ENCODE data around the gene CKAP5. TPM values are rescaled to one million over a fixed set of nuclear protein-coding genes. Genes with fewer than 3 reads are reported as not detected.
A peak's percentile ranks its signal among the peaks of the same experiment; 100 is the strongest.
"Not testable (repeated sequence)": the region's sequence is repeated elsewhere in the genome, so short reads cannot be mapped to it uniquely, and the experiment has no call there.

The CKAP5 gene
- polyA plus RNA-seq, 1 donor from 2014 or later: 10.3 TPM

- no peaks in the 10 kb centered on the region for H3K27me3 Mint-ChIP-seq
- H3K27ac Mint-ChIP-seq: no peak overlapping the region
- H3K36me3 Mint-ChIP-seq: no peaks in the 10 kb centered on the region
- no peaks in the 10 kb centered on the region for H3K9me3 Mint-ChIP-seq
- H3K4me1 Mint-ChIP-seq: no peaks in the 10 kb centered on the region
- no peak overlapping the region for H3K4me3 Mint-ChIP-seq
These were observed 127.7 kb downstream of the CKAP5 start for GRCh38 chr11:46718155-46719019.

- H3K4me1 Mint-ChIP-seq, H3K36me3 Mint-ChIP-seq, H3K27me3 Mint-ChIP-seq, H3K27ac Mint-ChIP-seq, H3K9me3 Mint-ChIP-seq, H3K4me3 Mint-ChIP-seq: not testable (repeated sequence)
These were observed 128.3 kb downstream of the CKAP5 start for GRCh38 chr11:46717825-46718154.

GRCh38 chr11:46712874-46713576 lies 133.1 kb downstream of the CKAP5 start:
- Mint-ChIP-seq H3K4me3 (no peak overlapping the region), H3K27ac (no peak overlapping the region), H3K9me3 (no peaks in the 10 kb centered on the region), H3K36me3 (peaks cover 2% of the 10 kb centered on the region), H3K27me3 (no peaks in the 10 kb centered on the region), H3K4me1 (no peaks in the 10 kb centered on the region)

DNA sequence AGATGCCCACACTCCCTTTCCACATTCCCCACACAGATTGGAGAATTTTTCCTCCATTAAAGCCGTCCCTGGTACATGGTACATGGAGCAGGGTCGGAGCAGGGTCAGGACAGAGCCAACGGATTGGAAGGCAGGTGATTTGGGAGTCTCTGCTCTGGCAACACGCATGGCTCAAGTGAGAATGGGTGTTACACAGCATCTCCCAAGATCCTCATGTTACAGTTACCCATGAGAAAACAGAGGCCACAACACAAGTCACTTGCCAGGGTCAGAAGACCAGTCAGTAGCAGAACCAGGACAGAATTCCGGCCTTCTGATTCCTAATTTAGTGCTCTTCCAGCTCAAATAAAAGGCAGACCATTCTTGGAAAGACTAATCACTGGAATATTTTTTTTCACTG lies 134.8 kb downstream of the CKAP5 start:
- no peaks in the 10 kb centered on the region for H3K4me1 Mint-ChIP-seq
- H3K27me3 Mint-ChIP-seq: no peaks in the 10 kb centered on the region
- H3K36me3 Mint-ChIP-seq: peaks cover 11% of the 10 kb centered on the region
- H3K4me3 Mint-ChIP-seq: no peak overlapping the region
- H3K9me3 Mint-ChIP-seq: no peaks in the 10 kb centered on the region
- no peak overlapping the region for H3K27ac Mint-ChIP-seq

GRCh38 chr11:46710821-46711269 lies 135.2 kb downstream of the CKAP5 start:
- H3K27ac Mint-ChIP-seq: no peak overlapping the region
- H3K4me1 Mint-ChIP-seq: no peaks in the 10 kb centered on the region
- no peaks in the 10 kb centered on the region for H3K27me3 Mint-ChIP-seq
- peaks cover 11% of the 10 kb centered on the region for H3K36me3 Mint-ChIP-seq
- H3K9me3 Mint-ChIP-seq: no peaks in the 10 kb centered on the region
- H3K4me3 Mint-ChIP-seq: no peak overlapping the region

DNA sequence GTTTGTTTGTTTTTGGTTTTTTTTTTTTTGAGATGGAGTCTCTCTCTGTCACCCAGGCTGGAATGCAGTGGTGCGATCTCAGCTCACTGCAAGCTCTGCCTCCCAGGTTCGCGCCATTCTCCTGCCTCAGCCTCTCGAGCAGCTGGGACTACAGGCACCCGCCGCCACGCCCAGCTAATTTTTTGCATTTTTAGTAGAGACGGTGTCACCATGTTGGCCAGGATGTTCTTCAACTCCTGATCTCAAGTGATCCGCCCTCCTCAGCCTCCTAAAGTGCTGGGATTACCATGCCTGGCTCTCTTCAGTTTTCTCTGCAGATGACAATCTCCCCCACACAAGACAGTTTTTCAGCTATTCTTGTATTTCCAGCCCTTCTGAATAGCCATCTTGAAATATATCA lies 136.7 kb downstream of the CKAP5 start:
- not testable (repeated sequence) for H3K9me3 Mint-ChIP-seq, H3K4me3 Mint-ChIP-seq, H3K27ac Mint-ChIP-seq

GRCh38 chr11:46706886-46707285 lies 139.2 kb downstream of the CKAP5 start:
- Mint-ChIP-seq H3K9me3 (no peaks in the 10 kb centered on the region), H3K27ac (peak overlapping the region in 1 of 3 donors; percentile 80)

More for the DNA sequence above, 136.7 kb downstream of the CKAP5 start:
- not testable (repeated sequence) for H3K4me1 Mint-ChIP-seq, H3K27me3 Mint-ChIP-seq
- H3K36me3 Mint-ChIP-seq: peaks cover 11% of the 10 kb centered on the region

DNA sequence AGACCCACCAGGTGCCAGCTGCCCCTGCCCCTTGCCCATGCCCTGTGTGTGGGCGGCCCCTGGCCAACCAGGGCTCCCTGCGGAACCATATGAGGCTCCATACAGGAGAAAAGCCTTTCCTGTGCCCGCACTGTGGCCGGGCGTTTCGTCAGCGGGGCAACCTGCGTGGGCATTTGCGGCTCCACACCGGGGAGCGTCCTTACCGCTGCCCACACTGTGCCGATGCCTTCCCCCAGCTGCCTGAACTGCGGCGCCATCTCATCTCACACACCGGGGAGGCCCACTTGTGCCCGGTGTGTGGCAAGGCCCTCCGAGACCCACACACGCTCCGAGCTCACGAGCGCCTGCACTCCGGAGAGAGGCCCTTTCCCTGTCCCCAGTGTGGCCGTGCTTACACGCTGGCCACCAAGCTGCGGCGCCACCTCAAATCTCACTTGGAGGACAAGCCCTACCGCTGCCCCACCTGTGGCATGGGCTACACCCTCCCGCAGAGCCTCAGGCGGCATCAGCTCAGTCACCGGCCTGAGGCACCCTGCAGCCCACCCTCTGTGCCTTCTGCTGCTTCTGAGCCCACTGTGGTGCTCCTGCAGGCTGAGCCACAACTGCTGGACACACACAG lies 140.9 kb downstream of the CKAP5 start:
- peak overlapping the region in 1 of 4 donors; percentile 53 for H3K4me3 Mint-ChIP-seq
- H3K27me3 Mint-ChIP-seq: no peaks in the 10 kb centered on the region
- H3K4me1 Mint-ChIP-seq: peaks cover 12 to 16% (median 14%) of the 10 kb centered on the region in 3 donors
- H3K27ac Mint-ChIP-seq: no peak overlapping the region
- no peaks in the 10 kb centered on the region for H3K9me3 Mint-ChIP-seq
- peaks cover 14% of the 10 kb centered on the region for H3K36me3 Mint-ChIP-seq

More at GRCh38 chr11:46706886-46707285, 139.2 kb downstream of the CKAP5 start:
- peaks cover 0 to 10% (median 7%) of the 10 kb centered on the region in 3 donors for H3K4me1 Mint-ChIP-seq
- no peaks in the 10 kb centered on the region for H3K27me3 Mint-ChIP-seq
- no peak overlapping the region for H3K4me3 Mint-ChIP-seq
- peaks cover 14% of the 10 kb centered on the region for H3K36me3 Mint-ChIP-seq

DNA sequence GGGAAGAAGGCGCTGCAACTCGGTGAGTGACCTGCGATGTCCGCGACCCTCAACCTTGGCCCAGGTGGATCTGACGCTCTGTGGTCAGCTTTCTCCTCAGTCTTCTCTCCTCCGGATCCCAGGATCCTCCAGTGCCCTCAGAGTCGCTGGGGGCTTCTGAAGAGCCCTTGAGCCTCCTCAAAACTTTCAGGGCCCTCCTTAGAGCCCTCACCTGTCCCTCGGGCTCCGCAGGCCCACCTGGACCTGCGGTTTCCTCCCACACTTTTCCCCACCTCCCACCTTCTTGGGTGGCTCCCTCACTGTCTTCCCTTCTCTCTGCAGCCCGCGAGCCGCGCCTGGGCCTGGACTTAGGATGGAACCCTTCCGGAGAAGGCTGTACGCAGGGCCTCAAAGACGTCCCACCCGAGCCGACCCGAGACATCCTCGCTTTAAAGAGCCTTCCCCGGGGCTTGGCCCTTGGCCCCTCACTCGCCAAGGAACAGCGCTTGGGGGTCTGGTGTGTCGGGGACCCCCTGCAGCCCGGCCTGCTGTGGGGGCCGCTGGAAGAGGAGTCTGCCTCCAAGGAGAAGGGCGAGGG lies 144.9 kb downstream of the CKAP5 start:
- Mint-ChIP-seq H3K4me1 (peaks cover 29 to 33% (median 29%) of the 10 kb centered on the region in 3 donors), H3K27me3 (no peaks in the 10 kb centered on the region), H3K4me3 (peak overlapping the region; percentile 94 to 100 (median 98)), H3K27ac (peak overlapping the region; percentile 72 to 99 (median 95)), H3K36me3 (peaks cover 3% of the 10 kb centered on the region), H3K9me3 (no peaks in the 10 kb centered on the region)

DNA sequence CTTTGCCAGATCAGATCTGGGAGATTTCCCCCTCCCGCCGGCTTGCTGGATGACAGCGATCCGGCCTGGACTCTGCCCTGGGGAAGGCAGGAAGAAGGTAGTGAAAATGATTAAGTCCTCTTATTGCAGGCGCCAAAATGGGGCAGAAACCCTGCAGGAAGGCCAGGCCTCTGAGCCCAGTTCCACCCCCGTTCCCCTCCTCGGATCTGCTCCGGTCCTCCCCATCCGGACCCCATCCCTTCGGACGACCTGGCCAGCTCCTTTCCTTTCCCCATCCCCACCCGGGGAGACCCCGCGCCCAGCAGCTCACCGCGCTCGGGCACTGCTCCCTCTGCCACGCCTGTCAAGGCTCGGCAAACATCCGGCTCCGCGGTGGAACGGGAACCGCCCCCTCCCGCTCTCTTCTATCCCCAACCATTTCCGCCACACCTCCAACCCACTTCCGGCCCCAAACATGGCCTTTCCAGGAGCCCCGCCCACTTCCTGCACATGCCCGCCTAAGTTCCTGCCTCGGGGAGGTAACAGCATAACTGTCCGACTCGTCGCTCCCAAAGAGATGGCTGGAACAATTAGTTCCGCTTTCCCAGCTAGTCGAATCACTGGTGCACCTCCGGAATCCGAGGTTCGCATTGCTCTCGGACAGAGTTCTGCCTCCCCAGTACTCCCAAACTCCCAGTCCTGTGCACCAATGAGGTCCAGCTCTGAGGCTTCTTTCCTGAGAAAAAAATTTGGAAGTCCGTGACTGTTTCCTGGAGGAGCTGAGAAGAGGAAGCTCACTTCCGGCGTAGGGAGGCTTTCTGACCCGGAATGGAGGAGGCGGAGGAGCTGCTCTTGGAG lies 145.6 kb downstream of the CKAP5 start, which contains the start of the genes ARHGAP1 and ZNF408:
TSS of gene ARHGAP1 (minus strand) at position 379 of the 837 bp plus-strand sequence. CDS start 4,512 bp downstream, outside the sequence.
TSS of gene ZNF408 (plus strand) at position 791 of the 837 bp plus-strand sequence. CDS start at position 808, 17 bp downstream.
- no peaks in the 10 kb centered on the region for H3K27me3 Mint-ChIP-seq
- no peaks in the 10 kb centered on the region for H3K9me3 Mint-ChIP-seq
- H3K4me3 Mint-ChIP-seq: peak within 1 kb of the TSS; percentile 94 to 100 (median 98)
- H3K4me1 Mint-ChIP-seq: peaks cover 29 to 33% (median 29%) of the 10 kb centered on the region in 3 donors
- peak within 1 kb of the TSS; percentile 72 to 99 (median 95) for H3K27ac Mint-ChIP-seq
- peaks cover 3% of the 10 kb centered on the region for H3K36me3 Mint-ChIP-seq

DNA sequence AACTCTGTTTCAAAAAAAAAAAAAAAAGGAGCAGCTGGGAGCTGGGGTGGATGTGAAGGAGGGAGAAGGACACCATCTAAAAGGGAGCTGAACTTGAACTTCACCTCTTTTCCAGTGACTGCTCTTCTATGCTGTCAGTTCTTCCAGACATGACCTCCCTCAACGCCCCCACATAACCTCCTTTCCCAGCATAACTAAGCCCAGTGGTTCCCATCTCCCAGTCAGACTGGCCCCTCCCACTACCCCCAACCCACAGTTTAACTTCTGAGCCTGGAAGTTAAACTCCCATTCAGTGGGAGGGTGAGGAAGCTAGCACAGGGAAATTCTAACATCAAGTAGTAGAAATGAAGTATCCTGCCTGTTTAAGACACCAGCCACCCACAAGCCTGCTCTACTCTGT lies 147.5 kb downstream of the CKAP5 start:
- H3K4me3 Mint-ChIP-seq: peak overlapping the region in 3 of 4 donors; percentile 84 to 98 (median 94)
- no peaks in the 10 kb centered on the region for H3K27me3 Mint-ChIP-seq
- peak overlapping the region in 2 of 3 donors; percentile 59 to 62 for H3K27ac Mint-ChIP-seq
- H3K36me3 Mint-ChIP-seq: peaks cover 5% of the 10 kb centered on the region
- H3K9me3 Mint-ChIP-seq: no peaks in the 10 kb centered on the region
- peaks cover 29 to 33% (median 29%) of the 10 kb centered on the region in 3 donors for H3K4me1 Mint-ChIP-seq

GRCh38 chr11:46697723-46698122 lies 148.4 kb downstream of the CKAP5 start:
- peak overlapping the region in 2 of 4 donors; percentile 27 to 54 for H3K4me3 Mint-ChIP-seq
- H3K9me3 Mint-ChIP-seq: no peaks in the 10 kb centered on the region
- H3K27me3 Mint-ChIP-seq: no peaks in the 10 kb centered on the region
- peak overlapping the region in 2 of 3 donors; percentile 60 to 74 for H3K27ac Mint-ChIP-seq
- peaks cover 1% of the 10 kb centered on the region for H3K36me3 Mint-ChIP-seq
- peaks cover 26 to 29% (median 28%) of the 10 kb centered on the region in 3 donors for H3K4me1 Mint-ChIP-seq

DNA sequence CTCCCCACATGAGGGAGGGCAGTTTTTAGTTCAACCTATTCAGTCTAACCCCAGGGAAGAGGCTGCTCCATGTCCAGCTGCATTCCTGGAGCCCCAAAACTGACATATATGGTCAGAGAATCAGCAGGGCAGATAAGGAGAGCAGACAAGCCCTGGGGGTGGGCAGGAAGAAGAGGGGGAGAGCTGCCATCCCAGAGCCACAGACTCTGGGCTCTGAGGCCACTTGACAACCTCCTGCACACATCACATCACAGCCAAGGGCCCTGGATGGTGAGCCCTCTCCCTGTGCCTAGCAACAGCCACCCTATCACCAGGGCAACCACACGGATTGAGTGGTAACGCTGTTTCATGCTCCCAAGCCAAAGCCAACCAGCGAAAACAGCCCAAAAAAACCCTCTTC lies 148.8 kb downstream of the CKAP5 start:
- Mint-ChIP-seq H3K36me3 (peaks cover 1% of the 10 kb centered on the region), H3K27me3 (no peaks in the 10 kb centered on the region), H3K9me3 (no peaks in the 10 kb centered on the region), H3K4me3 (no peak overlapping the region), H3K4me1 (peaks cover 23 to 29% (median 24%) of the 10 kb centered on the region in 3 donors), H3K27ac (peak overlapping the region in 1 of 3 donors; percentile 60)

DNA sequence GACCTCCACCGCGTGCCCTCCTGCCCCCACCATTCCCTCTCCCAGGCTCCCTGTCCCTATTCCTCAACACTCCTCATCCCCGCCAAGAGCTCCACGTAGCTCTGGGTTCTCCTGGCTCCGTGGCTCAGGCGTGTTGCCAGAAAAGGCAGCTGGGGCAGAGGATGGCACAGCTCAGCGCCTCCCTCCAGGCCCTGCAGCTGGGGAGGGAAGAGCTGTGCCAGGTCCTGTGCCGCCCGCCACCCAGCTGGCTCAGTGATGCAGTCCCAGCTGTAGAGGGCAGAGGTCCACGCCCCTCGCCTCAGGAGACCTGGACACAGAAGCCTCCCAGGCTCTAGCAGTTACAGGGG lies 149.9 kb downstream of the CKAP5 start:
- Mint-ChIP-seq H3K27me3 (no peaks in the 10 kb centered on the region), H3K27ac (no peak overlapping the region), H3K4me1 (peaks cover 16 to 22% (median 17%) of the 10 kb centered on the region in 3 donors), H3K9me3 (no peaks in the 10 kb centered on the region), H3K36me3 (peaks cover 1% of the 10 kb centered on the region), H3K4me3 (no peak overlapping the region)
